HG03378 (cell line): ENCODE measurements around the gene TOR4A.

Experiments used
- ATAC-seq: cut with Tn5 transposase; IDR thresholded peaks from one replicate; pipeline ENCODE4 v1.9.1; 2021; ENCODE audit warnings: mild to moderate bottlenecking, moderate library complexity; ENCODE audit not compliant: unreplicated experiment

Gene TOR4A

DNA sequence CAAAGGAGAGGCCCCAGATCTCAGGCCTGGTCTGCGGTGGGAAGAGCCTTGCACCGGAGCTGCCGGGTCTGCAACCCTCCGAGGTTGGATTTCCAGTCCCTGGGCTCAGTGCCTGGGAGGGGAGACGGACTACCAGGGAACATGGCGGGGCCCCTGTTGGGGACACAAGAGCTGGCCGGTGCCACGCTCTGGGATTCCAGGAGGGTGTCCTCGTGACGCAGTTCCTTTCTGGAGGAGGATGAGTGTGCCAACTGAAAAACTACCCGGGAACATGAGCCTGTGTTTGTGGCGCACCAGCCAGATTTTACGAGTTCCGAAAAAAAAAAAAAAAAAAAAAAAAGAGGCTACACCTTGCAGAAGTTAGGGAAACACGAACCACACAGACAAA, 15.6 kb downstream of the TOR4A start:
- no peak for ATAC-seq

DNA sequence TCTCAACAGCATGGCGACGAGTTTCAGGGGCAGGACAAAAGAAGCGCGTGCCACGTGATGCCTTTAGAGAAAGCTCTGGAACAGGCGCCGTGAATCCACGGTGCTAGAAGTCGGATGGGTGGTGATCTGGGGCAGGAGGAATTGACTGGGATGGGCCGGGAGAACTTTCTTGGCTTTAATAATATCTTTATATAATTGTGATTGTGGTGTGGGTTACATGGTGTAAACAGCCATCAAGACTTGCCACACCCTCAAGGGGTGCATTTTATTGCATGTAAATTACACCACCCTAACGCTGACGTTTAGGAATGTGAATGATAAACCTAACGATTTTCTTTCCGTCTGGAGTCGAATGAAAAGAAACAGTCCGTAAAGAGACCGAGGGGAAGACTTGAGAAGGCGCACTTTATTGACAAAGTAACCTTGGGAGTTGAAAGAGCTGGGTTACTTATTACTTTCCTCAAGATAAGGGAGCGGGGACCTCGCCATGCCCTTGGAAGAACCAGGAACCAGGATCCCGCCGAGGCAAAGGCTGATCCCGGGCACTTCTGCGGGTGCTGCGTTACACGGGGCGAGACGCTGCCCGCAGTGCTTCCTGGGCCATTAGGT, 16.1 kb downstream of the TOR4A start:
- no peak for ATAC-seq

DNA sequence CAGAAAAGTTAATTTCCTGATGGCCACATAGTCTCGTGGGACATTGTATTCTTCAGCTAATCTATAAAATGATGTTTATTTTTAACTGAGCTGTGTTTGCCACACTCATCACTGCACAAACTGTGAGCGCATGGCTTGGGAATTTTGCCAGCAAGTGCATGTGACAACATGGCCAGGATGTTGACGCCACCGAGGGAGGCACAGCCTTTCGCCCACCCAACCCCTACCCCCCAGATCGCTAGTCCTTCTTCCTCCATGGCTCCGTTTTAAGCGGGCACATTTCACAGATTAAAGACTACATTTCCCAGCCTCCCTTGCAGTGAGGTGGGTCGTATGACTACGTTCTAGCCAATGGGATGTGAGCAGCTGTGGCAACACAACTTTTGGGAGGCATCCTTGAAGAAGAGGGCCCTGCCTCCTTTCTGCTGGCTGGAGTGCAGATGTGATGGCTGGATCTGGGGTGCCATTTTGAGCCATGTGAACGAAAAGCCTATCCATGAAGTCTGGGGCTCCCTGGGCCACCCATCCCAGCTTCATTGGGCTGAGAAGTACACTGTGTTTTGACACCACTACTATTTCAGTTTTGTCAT, 16.7 kb downstream of the TOR4A start:
- ATAC-seq = no peak

DNA sequence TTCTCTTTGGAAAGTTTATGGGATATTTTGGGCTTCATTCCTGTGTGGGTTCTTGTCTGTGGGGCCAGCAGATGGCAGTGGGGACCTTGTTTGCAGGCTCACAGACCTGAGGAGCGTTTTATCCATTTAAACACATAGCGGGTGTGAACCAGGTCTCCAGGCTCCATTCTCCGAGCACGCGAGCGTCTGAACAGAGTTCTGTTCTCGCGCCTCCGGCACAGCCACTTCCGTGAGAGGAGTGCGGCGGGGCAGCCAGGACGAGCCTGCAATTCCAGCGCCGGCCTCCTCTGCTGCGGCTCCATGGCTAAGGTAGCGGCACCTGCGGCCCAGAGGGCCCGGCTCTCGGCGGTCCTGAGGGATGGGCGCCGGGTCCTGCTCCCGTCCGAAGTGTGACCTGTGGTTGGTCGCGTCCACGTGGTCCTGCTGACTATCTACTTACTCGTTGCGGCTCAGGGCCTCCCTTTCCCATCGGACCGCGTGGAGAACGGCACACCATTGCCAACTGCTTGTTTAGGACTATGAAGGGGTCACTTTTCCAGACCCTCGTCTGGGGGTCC, 17.2 kb downstream of the TOR4A start:
- ATAC-seq = no peak

DNA sequence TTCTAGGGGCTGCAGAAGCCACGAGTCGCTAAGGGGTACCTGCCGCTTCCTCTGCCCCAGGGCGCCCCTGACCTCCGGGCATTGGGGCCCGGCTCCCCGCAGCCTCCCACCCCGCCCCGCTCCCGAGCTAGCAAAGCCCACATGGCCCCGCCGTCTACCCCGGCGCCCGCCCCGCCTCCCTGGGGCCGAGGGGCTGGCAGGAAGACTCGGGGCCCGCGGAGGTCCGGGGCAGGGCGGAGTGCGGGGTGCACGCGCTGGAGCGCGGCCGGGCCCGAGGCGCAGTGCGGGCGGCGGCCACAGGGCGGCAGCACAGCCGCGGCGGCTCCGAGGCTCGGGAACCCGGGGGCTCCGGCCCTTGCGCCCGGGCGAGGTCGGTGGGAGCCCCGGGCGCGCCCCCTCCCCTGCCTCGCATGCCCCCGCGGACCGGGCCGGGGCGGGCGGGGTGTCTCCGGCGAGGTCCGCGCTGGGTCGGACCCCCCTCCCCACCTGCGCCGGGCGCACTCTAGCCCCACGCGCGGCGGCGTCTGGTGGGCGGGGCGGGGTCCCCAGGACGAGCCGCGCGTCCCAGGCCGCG, 17.8 kb downstream of the TOR4A start:
- no peak for ATAC-seq

DNA sequence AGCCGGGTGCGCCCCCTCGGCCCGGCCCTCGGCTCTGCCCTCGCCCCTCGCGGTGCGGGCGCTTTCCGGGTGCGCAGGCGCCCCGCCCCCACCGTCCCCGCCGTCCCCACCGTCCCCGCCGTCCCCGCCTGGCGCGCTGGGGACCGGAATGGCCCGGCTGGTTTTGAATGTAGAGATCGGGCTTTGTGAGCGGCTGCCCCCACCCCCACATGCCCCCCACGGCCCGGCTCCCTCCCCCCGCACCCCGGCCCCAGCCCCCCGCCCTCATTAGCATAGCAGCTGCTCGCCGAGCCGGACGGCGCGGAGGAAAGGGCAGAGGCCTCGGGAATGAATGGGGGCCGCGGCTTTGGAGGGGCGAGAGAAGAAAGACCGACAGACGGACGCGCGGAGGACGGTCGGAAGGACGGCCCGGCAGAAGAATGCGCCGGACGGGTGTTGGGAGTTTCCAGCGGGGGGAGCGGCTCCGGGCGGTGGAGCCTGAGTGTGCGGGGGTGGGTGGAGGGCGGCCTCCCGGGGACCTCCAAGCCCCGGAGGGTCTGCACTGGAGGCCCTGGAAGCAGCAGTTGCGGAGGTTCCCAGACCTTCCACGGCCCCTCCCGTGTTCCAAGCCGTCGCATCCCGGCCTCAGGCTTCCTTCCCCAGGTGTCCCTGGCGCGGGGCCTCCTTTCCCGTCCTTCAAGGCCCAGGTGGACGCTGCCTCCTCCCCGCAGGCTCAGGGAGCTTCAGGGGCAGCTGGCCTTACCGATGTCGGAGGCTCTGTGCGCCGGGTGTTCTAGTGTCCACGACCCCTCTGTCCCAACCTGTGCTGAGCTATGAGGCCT, 18.5 kb downstream of the TOR4A start:
- ATAC-seq = no peak

DNA sequence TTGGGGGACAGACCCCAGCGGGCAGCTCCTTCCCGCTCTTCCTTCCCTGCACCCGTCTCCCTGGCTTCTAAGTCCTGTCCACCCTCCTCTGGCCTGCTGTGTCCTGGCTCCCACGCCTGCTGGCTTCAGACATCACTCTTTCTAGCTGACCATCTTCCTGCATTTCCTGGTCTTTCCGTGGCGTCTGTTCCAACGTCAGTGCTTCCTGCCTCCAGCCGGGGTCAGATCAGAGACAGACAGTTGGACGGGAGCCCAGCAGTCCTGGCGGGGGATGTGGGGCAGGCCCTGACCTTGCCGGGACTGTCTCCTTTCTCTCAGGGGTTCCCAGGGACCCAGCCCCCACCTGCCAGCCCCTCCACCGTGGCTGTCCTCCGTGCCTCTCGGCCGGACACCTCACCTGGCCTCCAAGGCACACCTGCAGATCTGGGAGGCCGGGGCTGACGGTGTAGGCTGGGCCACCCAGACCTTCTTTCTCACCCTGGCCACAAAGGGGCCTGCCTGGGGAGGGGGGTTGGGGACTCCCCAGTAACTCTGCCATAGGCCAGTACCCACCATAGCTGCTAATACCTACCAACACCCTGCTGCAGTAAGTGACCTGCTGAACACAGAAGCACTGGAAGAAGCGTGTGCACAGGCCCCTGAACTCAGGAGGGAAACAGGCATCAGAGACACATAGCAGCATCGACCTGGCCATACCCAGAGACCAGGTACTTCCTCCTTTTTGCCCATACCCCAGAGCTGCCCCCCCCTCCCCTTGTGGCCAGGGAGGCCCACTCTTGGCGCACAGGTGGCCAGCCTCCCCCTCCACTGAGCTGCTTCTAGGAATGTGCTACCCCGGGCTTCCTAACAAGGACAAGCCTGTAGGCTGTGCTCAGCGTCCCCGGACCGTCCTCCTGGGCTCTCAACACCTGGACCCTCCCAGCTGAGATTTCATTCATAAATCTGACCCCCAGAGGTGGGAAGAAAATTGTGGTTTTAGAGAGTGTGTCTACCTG, 19.4 kb downstream of the TOR4A start:
- ATAC-seq = no peak

DNA sequence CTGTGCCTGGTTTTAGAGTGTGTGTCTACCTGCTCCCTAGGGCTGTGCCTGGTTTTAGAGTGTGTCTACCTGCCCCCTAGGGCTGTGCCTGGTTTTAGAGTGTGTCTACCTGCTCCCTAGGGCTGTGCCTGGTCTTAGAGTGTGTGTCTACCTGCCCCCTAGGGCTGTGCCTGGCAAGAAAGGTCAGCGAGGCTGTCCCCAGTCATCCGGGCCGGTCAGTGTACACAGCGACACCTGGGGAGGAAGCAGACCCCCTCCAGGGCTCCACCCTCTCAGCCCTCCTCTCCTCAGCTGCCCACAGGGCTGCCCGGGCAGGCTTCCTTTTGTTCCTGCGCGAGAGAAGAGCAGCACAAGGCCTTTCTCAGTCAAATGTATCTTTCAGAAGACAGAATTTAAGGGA, 20.4 kb downstream of the TOR4A start:
- ATAC-seq = no peak

DNA sequence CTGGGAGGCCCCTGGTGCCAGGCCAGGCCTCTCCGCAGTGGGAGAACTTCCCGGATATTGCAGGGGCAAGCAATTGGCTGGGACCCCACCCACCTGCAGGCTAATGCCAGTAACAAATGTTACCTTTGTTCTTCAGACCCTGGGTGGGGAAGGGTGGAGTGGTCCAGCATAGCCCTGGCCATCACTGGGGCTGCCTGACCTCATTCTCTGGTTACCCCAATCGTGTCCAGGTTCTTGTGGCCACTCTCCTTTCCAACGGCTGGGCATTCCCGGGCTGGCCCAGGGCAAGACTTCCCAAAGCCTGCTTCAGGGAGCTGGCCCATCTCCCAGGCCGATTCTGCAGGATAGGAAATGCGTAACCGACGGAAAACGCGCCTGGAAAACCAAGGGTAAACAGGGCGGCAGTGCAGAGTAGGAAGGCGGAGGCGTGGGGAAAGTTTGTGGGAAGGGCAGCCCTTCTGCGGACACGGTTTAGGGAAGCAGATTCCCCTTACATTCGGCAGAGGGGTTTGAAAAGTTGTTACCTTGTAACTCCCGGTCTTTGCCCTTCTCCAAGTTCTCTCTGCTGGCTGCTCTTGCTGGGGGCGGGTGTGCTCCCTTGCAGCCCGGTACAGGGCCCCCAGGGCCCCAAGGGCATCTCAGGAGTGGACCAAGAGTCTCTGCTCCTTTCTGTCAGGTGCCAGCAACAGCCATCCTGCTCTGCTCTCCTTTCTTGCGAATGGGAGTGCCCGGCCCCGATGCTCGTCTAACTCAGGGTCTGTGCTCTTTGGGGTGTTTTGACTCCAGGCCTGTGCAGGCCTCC, 21.1 kb downstream of the TOR4A start:
- ATAC-seq = no peak

DNA sequence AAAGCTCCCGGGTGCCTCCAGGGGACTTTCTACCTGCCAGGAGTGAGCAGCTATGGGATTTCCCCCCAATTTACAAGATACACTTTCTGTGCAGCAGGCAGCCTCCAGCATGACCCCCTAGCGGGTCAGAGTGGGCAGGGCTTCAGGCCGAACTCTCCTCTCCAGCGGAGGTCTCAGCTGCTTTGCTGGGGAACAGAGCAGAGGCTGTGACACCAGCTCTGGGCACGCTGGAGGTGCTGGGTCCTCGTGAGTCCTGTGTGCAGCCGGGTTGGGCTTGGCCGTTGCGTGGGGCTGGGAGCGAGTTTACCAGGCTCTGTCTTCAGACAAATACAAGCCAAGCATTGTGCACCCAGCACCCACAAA, 21.7 kb downstream of the TOR4A start:
- ATAC-seq = no peak

DNA sequence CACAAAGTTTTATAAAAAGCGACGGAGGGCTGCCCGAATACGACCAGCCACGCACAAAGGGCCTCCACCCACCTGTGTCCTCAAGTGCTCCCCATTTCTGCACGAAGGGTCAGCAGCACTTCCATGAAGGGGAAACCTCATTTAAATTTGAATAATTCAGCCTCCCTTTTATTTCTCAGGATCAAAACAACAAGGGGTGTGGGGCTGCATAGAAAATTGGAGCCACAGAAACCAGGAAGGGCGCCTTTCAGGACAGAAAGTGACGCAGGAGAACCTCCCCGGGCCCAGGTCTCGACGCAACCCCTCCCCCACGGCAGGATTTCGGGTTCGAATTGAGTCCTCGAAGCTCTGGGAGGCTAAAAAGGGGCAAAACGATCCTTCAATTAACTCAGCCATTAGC, 22.4 kb downstream of the TOR4A start:
- no peak for ATAC-seq

DNA sequence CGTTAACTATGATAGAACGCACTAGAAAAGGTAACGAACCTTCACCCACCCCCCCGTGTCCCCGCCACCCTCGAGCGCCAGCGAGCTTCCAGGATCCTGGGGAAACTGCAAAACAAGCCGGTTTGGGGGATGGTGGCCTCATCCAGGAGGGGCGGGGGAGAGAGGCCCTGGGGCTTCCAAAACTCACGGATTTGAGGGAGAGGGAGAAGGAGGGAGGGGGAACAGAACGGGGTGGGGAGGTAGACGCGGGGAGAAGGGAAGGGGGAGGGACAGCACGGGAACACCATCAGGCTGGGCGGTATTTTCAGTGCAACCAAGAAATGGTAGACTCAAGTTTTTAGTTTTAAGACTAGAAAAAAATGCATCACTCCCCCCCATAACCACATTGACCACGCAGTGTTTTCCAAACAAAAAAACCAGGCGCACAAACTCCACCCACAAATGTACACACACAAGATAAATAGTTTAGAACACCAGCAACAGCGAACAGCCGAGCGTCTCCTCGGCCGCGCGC, 23.1 kb downstream of the TOR4A start:
- ATAC-seq = no peak

DNA sequence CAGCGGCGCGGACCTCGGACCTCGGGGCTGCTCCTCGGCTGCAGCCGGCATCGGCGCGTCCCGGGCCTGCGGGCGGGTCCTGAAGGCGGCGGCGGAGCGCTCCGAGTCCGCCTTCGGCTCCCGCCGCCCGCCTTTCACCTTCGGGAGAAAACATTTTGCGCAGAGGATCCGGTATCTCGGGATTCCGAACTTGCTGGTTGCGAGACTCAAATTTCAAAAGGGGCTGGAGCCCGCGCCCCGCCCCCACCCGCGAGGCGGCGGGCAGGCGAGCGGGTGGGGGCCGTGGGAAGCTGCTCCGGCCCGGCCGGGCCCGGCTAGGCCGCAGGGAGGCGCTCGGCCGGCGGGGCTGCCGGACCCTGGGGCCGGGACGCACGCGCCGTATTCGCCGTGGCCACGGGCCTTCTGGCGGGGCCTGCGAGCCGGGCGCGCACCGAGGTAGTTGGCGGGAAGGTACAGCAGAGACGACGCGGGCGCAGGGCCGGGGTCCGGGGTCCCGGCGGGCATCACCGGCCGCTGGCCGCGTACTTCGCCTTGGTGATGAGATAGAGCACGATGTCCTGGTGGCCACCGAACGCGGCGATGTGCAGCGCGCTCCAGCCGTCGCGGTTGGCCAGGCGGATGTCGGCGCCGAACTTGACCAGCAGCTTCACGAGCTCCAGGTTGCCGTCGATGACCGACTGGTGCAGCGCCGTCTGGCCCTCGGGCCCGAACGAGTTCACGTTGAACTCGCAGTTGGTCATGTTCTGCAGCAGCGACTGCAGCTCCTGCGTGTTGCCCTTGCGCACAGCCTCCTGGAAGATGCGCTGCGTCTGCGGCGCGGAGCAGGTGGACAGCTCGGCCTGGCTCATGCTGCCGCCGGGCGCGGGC, 23.8 kb downstream of the TOR4A start:
- ATAC-seq = no peak

DNA sequence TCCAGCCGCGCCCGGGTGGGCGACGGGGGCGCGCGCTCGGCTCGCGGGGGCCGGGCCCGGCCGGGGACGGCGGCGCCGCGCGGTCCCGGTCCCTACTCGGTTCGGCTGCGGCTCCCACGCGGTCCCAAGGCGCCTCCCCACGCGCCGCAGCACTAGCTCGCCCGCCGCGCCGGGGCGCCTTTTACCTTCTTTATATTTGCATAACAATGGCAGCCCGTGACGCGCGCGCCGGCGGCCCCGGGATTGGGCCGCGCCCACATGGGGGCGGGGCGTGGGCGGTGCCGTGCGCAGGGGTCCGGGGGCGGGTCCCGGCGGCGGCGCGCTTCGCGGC, 24.6 kb downstream of the TOR4A start, which contains the start of gene NRARP:
Gene NRARP, minus strand, starts transcription at position 154 of the 331 bp plus-strand sequence. CDS start 343 bp downstream, outside the sequence.
- peak; percentile 45 for ATAC-seq

DNA sequence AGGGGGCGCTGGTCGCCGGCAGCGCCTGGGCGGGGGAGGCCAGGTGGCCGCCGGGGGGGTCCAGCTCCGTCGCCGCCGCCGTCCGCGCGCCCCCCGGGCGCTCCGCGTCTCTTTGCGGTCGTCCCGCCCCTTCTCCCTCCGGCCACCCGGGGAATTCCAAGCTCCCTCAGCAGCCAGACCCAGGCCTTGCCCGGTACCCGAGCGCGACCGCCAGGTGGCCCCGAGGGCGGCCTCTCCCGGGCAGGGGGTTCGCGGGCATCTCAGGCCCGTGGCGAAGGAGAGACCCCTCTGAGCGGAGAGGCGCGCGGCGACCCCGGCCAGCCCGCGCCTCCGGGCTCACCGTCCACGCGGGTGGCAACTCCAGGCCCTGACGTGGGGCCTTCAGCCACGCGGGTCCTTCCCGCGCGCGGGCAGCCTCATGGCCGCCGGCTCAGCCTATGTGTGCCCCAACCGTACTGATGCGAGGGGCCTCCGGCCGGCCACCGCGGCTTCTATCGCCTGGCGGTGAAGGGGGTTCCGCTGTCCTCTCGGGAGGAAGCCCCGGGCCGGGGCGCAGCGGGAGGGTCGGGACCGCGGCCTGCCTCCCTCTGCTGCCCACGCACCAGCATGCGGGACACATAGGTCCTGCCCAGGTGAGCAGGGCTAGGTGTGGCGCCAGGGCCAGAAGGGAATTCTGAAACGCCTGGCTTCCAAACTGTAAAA, 25.1 kb downstream of the TOR4A start:
- ATAC-seq = peak; percentile 24

DNA sequence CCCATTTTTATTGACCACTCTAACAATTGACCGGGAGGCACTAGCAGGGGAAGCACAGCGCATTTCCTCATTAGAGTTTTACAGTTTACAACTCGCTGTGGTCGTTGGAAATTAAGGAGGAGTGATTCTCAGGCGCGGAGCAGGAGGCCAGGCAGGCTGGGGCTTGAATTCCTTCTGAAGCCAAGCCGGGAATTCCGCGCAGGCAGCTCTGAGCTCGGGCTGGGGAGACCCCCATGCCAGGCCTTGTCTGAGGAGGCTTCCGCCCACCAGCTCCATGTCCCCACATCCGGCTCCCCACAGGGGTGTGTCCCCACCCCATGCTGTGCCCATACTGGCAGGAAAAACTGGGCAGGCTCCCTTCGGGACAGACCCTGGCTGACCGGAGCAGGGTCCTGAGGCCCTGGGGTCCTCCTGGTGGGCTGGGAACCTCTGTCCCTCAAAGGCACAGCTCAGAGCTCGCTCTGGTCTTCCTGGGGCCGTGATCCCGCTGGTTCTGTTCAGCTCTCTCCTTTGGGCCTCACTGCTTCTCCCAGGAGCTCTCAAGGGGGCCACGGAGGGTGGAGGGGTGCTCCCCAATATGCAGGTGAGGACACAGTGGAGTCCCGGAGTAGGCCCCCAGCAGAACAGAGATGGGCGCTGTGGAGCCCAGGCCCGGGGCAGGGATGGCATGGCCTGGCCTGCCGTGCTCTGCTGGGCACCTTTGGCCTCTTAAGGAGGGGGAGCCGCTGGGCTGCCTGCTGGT, 25.8 kb downstream of the TOR4A start:
- ATAC-seq = no peak

DNA sequence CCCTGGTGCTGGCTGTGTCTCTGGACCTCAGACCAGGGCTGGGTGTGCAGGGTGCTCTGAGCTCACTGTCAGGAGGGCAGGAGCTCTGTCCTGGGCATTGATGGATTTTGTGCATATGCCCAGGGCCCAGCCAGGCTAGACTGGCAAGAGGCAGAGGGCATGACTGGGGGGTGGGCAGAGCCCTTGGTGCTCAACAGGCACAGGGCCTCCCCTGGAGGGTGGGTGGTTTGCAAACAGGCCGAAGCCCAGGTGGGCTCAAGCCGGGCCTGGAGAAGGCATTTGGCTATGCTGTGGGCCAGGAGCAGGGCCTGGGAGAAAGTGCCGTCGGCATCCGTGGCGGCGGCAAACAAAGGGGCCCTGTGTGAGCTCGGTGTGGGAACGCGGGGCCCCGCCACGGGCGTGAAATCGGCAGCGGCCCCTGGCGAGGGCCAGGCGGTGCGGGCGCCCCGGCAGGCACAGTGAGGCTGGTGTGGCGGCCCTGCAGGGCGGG, 26.4 kb downstream of the TOR4A start:
- ATAC-seq = no peak
